Smooth muscle cell (in vitro differentiated cells): ENCODE results near the gene MUC5B. TPM values are rescaled to one million over a fixed set of nuclear protein-coding genes. Genes with fewer than 3 reads are reported as not detected.

Experiments
- DNase-seq: peaks from one replicate; lab custom pipeline; 2025; ENCODE audit not compliant: unreplicated experiment; lab: John Stamatoyannopoulos, UW
- H2AFZ ChIP-seq: fragments of 200-600 bp; sonication (generic); 2 replicates; pipeline ENCODE4 v1.6.0; 2016; ENCODE audit warnings: antibody characterized with exemption, low read depth, mild to moderate bottlenecking
- H3F3A ChIP-seq: fragments of 200-600 bp; sonication (generic); 2 replicates; pipeline ENCODE4 v1.6.0; 2017; ENCODE audit warnings: antibody characterized with exemption, low read depth
- H3K27ac ChIP-seq: fragments of 200-600 bp; sonication (generic); 2 replicates; pipeline ENCODE4 v1.5.1; 2016; ENCODE audit warnings: low read depth, mild to moderate bottlenecking
- H3K27me3 ChIP-seq: fragments of 200-600 bp; sonication (generic); 2 replicates; pipeline ENCODE4 v1.6.1; 2016; ENCODE audit warnings: low read depth, mild to moderate bottlenecking
- H3K36me3 ChIP-seq: fragments of 200-600 bp; sonication (generic); 2 replicates; pipeline ENCODE4 v1.5.1; 2016; ENCODE audit warnings: low read depth
- H3K4me1 ChIP-seq: fragments of 200-600 bp; sonication (generic); 2 replicates; pipeline ENCODE4 v1.5.1; 2016; ENCODE audit warnings: low read depth
- H3K4me2 ChIP-seq: fragments of 200-600 bp; sonication (generic); 2 replicates; pipeline ENCODE4 v1.6.0; 2016; ENCODE audit warnings: mild to moderate bottlenecking
- H3K4me3 ChIP-seq: fragments of 200-600 bp; sonication (generic); 2 replicates; pipeline ENCODE4 v1.5.1; 2016; ENCODE audit warnings: mild to moderate bottlenecking
- H3K79me2 ChIP-seq: fragments of 200-600 bp; sonication (generic); 2 replicates; pipeline ENCODE4 v1.6.0; 2016; ENCODE audit warnings: low read depth, mild to moderate bottlenecking
- H3K9ac ChIP-seq: fragments of 200-600 bp; sonication (generic); 2 replicates; pipeline ENCODE4 v1.6.0; 2016; ENCODE audit warnings: low read depth
- H3K9me3 ChIP-seq: fragments of 200-600 bp; sonication (generic); replicated peaks from 2 replicates; pipeline ENCODE4 v1.5.1; 2016; ENCODE audit warnings: low read depth
- H4K20me1 ChIP-seq: fragments of 200-600 bp; sonication (generic); 2 replicates; pipeline ENCODE4 v1.6.0; 2016; ENCODE audit warnings: low read depth
- WGBS: methylation state at CpG from one replicate; pipeline ENCODE4 v1.1.7; 2016; ENCODE audit warnings: low lambda C conversion rate; 5-methylcytosine and 5-hydroxymethylcytosine counted together
- polyA plus RNA-seq: library from polyadenylated mRNA; unstranded; fragments of >200 nt; fragmentation: Nextera tagmentation; extraction: Ambion mirVana; gene quantifications from 2 replicates; pipeline ENCODE4 v1.2.1, GENCODE V29; 2016
- total RNA-seq: library from RNA; depleted of rRNA; stranded (reverse); fragments of >200 nt; gene quantifications from 2 replicates; pipeline ENCODE4 v1.2.3, GENCODE V29; 2014
- TF ChIP-seq, protein P1 (sequence below): fragments of 200-600 bp; sonication (generic); IDR thresholded peaks from 2 replicates; pipeline ENCODE4 v1.5.1; 2017; ENCODE audit warnings: borderline replicate concordance, mild to moderate bottlenecking, antibody characterized with exemption; ENCODE audit not compliant: insufficient read depth, poor library complexity, severe bottlenecking

The MUC5B gene
- total and polyA plus RNA-seq, 2 experiments from 2014 or later: not detected

DNA sequence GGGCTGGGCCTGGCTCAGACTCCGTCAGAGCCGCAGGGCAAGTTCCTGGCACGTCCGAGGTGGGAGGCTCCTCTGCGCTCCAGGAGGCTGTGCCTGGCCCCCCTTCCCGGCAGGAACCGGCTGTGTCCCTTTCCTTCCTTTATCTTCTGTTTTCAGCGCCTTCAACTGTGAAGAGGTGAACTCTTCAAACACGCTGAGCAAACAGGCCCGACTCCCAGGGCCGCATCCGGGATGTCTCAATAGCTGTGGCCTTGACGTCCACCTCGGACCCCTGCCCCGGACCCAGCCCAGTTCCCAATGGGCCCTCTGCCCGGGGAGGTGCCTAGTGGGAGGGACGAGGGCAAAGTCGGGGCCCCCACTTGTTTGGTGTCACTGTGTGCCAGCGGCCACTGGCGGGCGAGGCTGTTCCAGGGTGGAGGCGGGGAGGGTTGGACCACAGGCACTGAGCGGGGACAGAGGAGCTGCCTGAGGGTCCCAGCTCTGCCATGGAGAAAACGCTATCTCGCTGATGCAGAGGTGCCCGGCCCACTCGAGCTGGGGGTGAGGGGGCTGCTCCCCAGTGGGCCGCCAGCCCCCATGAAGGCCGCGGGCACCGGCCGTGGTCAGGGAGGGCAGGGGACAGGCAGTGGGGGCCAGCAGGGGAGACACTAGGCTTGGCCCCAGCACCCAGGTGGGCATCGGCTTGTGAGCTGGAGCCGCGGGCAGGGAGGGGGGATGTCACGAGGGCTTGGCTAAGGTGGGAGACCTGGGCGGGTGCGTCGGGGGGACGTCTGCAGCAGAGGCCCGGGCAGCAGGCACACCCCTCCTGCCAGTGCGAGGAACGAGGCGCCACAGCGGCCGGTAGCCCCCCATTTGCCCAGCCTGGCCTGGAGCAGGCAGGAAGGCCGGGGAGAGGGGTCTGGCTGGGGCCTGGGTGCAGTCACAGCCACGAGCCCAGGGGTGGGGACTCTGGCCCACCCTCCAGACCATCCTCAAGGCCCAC is 2.7 kb upstream of the MUC5B start:
- DNase-seq: no peak
- H3K79me2 ChIP-seq: no peaks in the 10 kb centered on the region
- 89% methylated on average over 25 of the region's 48 CpGs for WGBS

DNA sequence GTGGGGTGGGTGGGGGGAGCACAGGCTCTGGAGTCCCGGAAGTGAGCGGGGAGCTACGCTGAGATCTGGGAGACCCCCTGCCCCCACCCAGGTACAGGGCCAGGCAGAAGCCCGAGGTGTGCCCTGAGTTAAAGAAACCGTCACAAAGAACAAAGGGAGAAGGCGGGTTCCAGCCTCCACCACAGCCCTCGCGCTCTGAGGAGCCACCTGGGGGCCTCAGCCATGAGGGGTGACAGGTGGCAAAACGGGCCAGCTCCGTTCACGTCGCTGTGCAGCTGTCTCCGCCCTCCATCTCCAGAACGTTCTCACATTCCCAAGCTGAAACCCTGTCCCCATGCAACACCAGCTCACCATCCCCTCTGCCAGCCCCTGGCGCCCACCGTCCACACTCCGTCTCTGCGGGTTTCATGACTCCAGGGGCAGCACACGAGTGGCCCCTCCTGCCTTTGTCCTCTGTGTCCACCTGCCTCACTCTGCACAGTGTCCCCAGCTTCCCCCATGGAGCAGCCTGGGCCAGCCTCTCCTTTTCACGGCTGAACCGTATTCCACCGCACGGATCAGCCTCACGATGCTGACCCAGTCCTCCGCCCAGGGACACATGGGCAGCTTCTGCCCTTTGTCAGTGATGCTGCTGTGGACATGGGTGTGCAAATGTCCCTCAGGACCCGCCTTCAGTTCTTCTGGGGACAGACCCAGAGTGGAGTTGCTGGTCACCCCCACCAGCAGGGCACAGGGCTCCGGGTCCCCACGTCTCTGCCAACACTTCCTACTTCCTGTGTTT is 1.7 kb upstream of the MUC5B start:
- H3K9me3 ChIP-seq: no peaks in the 10 kb centered on the region
- no peak overlapping the region for H3K27ac ChIP-seq
- H3K9ac ChIP-seq: no peak overlapping the region
- H3F3A ChIP-seq: no peaks in the 10 kb centered on the region
- no peak overlapping the region for H3K4me2 ChIP-seq
- H3K79me2 ChIP-seq: no peaks in the 10 kb centered on the region
- no peak for DNase-seq
- H2AFZ ChIP-seq: no peak overlapping the region
- no peak overlapping the region for H3K4me3 ChIP-seq
- H3K27me3 ChIP-seq: no peaks in the 10 kb centered on the region
- no peaks in the 10 kb centered on the region for H3K36me3 ChIP-seq
- WGBS: 87% methylated on average over 28 of the region's 28 CpGs
- TF ChIP-seq, protein P1, sequence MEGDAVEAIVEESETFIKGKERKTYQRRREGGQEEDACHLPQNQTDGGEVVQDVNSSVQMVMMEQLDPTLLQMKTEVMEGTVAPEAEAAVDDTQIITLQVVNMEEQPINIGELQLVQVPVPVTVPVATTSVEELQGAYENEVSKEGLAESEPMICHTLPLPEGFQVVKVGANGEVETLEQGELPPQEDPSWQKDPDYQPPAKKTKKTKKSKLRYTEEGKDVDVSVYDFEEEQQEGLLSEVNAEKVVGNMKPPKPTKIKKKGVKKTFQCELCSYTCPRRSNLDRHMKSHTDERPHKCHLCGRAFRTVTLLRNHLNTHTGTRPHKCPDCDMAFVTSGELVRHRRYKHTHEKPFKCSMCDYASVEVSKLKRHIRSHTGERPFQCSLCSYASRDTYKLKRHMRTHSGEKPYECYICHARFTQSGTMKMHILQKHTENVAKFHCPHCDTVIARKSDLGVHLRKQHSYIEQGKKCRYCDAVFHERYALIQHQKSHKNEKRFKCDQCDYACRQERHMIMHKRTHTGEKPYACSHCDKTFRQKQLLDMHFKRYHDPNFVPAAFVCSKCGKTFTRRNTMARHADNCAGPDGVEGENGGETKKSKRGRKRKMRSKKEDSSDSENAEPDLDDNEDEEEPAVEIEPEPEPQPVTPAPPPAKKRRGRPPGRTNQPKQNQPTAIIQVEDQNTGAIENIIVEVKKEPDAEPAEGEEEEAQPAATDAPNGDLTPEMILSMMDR: no peak
- H3K4me1 ChIP-seq: no peaks in the 10 kb centered on the region
- H4K20me1 ChIP-seq: no peaks in the 10 kb centered on the region

More for the DNA sequence above, 2.7 kb upstream of the MUC5B start:
- Histone ChIP-seq H4K20me1 (no peaks in the 10 kb centered on the region), H3K9me3 (no peaks in the 10 kb centered on the region), H2AFZ (no peak overlapping the region), H3K4me1 (no peaks in the 10 kb centered on the region), H3K27ac (no peak overlapping the region), H3K4me2 (no peak overlapping the region), H3K36me3 (no peaks in the 10 kb centered on the region), H3F3A (no peaks in the 10 kb centered on the region), H3K4me3 (no peak overlapping the region), H3K27me3 (no peaks in the 10 kb centered on the region), H3K9ac (no peak overlapping the region)
- TF ChIP-seq, protein P1: no peak

DNA sequence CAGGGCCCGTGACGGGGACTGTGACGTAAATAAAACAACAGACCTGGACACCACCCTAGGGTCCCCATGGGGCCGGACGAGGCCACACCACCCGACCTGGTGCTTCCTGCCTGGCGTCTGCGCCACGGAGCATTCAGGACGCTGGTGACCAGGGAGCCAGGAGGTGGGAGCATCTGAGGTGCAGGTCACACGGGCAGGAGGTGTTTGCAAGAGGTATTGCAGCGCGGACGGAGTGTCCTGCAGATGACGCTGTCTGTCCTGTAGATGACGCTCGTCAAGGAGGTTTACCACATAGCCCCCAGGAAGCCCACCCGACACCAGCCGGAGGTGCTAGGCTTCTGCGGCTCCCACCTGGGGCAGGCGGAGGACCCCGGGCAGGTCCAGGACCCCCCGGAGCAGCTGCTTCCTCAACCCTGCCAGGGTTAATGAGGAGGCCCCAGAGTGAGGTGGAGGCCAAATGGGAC is 986 bp upstream of the MUC5B start:
- Histone ChIP-seq H3K27ac (no peak overlapping the region), H3F3A (no peaks in the 10 kb centered on the region), H2AFZ (no peak overlapping the region), H3K9me3 (no peaks in the 10 kb centered on the region), H3K27me3 (no peaks in the 10 kb centered on the region), H4K20me1 (no peaks in the 10 kb centered on the region), H3K4me1 (no peaks in the 10 kb centered on the region), H3K4me3 (no peak overlapping the region), H3K36me3 (no peaks in the 10 kb centered on the region), H3K4me2 (no peak overlapping the region), H3K79me2 (no peaks in the 10 kb centered on the region), H3K9ac (no peak overlapping the region)
- WGBS: 93% methylated on average over 23 of the region's 23 CpGs
- no peak for DNase-seq
- TF ChIP-seq, protein P1: no peak
